Smooth muscle cell (in vitro differentiated cells): ENCODE data around the gene CPT1B. TPM values are rescaled to one million over a fixed set of nuclear protein-coding genes. Genes with fewer than 3 reads are reported as not detected.

ENCODE experiments used
- DNase-seq: peaks from one replicate; lab custom pipeline; 2025; ENCODE audit not compliant: unreplicated experiment; lab: John Stamatoyannopoulos, UW
- H2AFZ ChIP-seq: fragments of 200-600 bp; sonication (generic); 2 replicates; pipeline ENCODE4 v1.6.0; 2016; ENCODE audit warnings: antibody characterized with exemption, low read depth, mild to moderate bottlenecking
- H3F3A ChIP-seq: fragments of 200-600 bp; sonication (generic); 2 replicates; pipeline ENCODE4 v1.6.0; 2017; ENCODE audit warnings: antibody characterized with exemption, low read depth
- H3K27ac ChIP-seq: fragments of 200-600 bp; sonication (generic); 2 replicates; pipeline ENCODE4 v1.5.1; 2016; ENCODE audit warnings: low read depth, mild to moderate bottlenecking
- H3K27me3 ChIP-seq: fragments of 200-600 bp; sonication (generic); 2 replicates; pipeline ENCODE4 v1.6.1; 2016; ENCODE audit warnings: low read depth, mild to moderate bottlenecking
- H3K36me3 ChIP-seq: fragments of 200-600 bp; sonication (generic); 2 replicates; pipeline ENCODE4 v1.5.1; 2016; ENCODE audit warnings: low read depth
- H3K4me1 ChIP-seq: fragments of 200-600 bp; sonication (generic); 2 replicates; pipeline ENCODE4 v1.5.1; 2016; ENCODE audit warnings: low read depth
- H3K4me2 ChIP-seq: fragments of 200-600 bp; sonication (generic); 2 replicates; pipeline ENCODE4 v1.6.0; 2016; ENCODE audit warnings: mild to moderate bottlenecking
- H3K4me3 ChIP-seq: fragments of 200-600 bp; sonication (generic); 2 replicates; pipeline ENCODE4 v1.5.1; 2016; ENCODE audit warnings: mild to moderate bottlenecking
- H3K79me2 ChIP-seq: fragments of 200-600 bp; sonication (generic); 2 replicates; pipeline ENCODE4 v1.6.0; 2016; ENCODE audit warnings: low read depth, mild to moderate bottlenecking
- H3K9ac ChIP-seq: fragments of 200-600 bp; sonication (generic); 2 replicates; pipeline ENCODE4 v1.6.0; 2016; ENCODE audit warnings: low read depth
- H3K9me3 ChIP-seq: fragments of 200-600 bp; sonication (generic); replicated peaks from 2 replicates; pipeline ENCODE4 v1.5.1; 2016; ENCODE audit warnings: low read depth
- H4K20me1 ChIP-seq: fragments of 200-600 bp; sonication (generic); 2 replicates; pipeline ENCODE4 v1.6.0; 2016; ENCODE audit warnings: low read depth
- CTCF ChIP-seq: fragments of 200-600 bp; sonication (generic); IDR thresholded peaks from 2 replicates; pipeline ENCODE4 v1.5.1; 2017; ENCODE audit warnings: borderline replicate concordance, mild to moderate bottlenecking, antibody characterized with exemption; ENCODE audit not compliant: insufficient read depth, poor library complexity, severe bottlenecking
- WGBS: methylation state at CpG from one replicate; pipeline ENCODE4 v1.1.7; 2016; ENCODE audit warnings: low lambda C conversion rate; 5-methylcytosine and 5-hydroxymethylcytosine counted together
- polyA plus RNA-seq: library from polyadenylated mRNA; unstranded; fragments of >200 nt; fragmentation: Nextera tagmentation; extraction: Ambion mirVana; gene quantifications from 2 replicates; pipeline ENCODE4 v1.2.1, GENCODE V29; 2016
- total RNA-seq: library from RNA; depleted of rRNA; stranded (reverse); fragments of >200 nt; gene quantifications from 2 replicates; pipeline ENCODE4 v1.2.3, GENCODE V29; 2014

The CPT1B gene
- total and polyA plus RNA-seq, 2 experiments from 2014 or later: 19.3 to 20.7 TPM

- H3K79me2 ChIP-seq: peaks cover 12% of the 10 kb centered on the region
- H2AFZ ChIP-seq: no peak overlapping the region
- H3K27me3 ChIP-seq: no peaks in the 10 kb centered on the region
- peaks cover 27% of the 10 kb centered on the region for H3K4me1 ChIP-seq
- peak overlapping the region; percentile 81 for H3K9ac ChIP-seq
- H4K20me1 ChIP-seq: peaks cover 12% of the 10 kb centered on the region
- peak overlapping the region; percentile 98 for H3K4me2 ChIP-seq
- H3K4me3 ChIP-seq: peak overlapping the region; percentile 69
- H3K9me3 ChIP-seq: no peaks in the 10 kb centered on the region
- DNase-seq: no peak
- peaks cover 56% of the 10 kb centered on the region for H3F3A ChIP-seq
- TF ChIP-seq CTCF: no peak
- no peaks in the 10 kb centered on the region for H3K36me3 ChIP-seq
- 17% methylated on average over 19 of the region's 19 CpGs for WGBS
- H3K27ac ChIP-seq: peak overlapping the region; percentile 97
Measured at GRCh38 chr22:50532824-50533796, 45.1 kb downstream of the CPT1B start.

GRCh38 chr22:50531962-50532674 lies 46.1 kb downstream of the CPT1B start:
- no peaks in the 10 kb centered on the region for H3K27me3 ChIP-seq
- 4% methylated on average over 36 of the region's 56 CpGs for WGBS
- H4K20me1 ChIP-seq: peaks cover 15% of the 10 kb centered on the region
- no peaks in the 10 kb centered on the region for H3K9me3 ChIP-seq
- H3K9ac ChIP-seq: peak overlapping the region; percentile 81
- TF ChIP-seq CTCF: no peak
- no peak overlapping the region for H2AFZ ChIP-seq
- H3K4me2 ChIP-seq: peak overlapping the region; percentile 98
- peak; percentile 63 for DNase-seq
- peaks cover 10% of the 10 kb centered on the region for H3K79me2 ChIP-seq
- H3K4me1 ChIP-seq: peaks cover 23% of the 10 kb centered on the region
- H3F3A ChIP-seq: peaks cover 57% of the 10 kb centered on the region
- no peaks in the 10 kb centered on the region for H3K36me3 ChIP-seq
- peak overlapping the region; percentile 97 for H3K27ac ChIP-seq
- H3K4me3 ChIP-seq: peak overlapping the region; percentile 69

- H4K20me1 ChIP-seq: peaks cover 15% of the 10 kb centered on the region
- peak overlapping the region; percentile 98 for H3K4me2 ChIP-seq
- H3K4me1 ChIP-seq: peaks cover 23% of the 10 kb centered on the region
- H3K9me3 ChIP-seq: no peaks in the 10 kb centered on the region
- no peaks in the 10 kb centered on the region for H3K36me3 ChIP-seq
- no peaks in the 10 kb centered on the region for H3K27me3 ChIP-seq
- peak overlapping the region; percentile 97 for H3K27ac ChIP-seq
- DNase-seq: no peak
- no peak for TF ChIP-seq CTCF
- H3K79me2 ChIP-seq: peaks cover 4% of the 10 kb centered on the region
- H3F3A ChIP-seq: peaks cover 58% of the 10 kb centered on the region
- no peak overlapping the region for H2AFZ ChIP-seq
- WGBS: 0% methylated on average over 1 of the region's 44 CpGs
- H3K4me3 ChIP-seq: peak overlapping the region; percentile 69
- H3K9ac ChIP-seq: peak overlapping the region; percentile 81
Measured at GRCh38 chr22:50531546-50531961, 46.7 kb downstream of the CPT1B start.
